H1 (cell line): ENCODE data around the gene QPCT. TPM values are rescaled to one million over a fixed set of nuclear protein-coding genes. Genes with fewer than 3 reads are reported as not detected.

Source experiments
- CTCF ChIA-PET: fragments of 300-600 bp; sonication (Branson Sonifier 250); formaldehyde crosslinking; loops from one replicate; lab custom pipeline; 2021; ENCODE audit not compliant: partially characterized antibody; lab: Charles Lee
- POLR2A ChIA-PET: fragments of 300-600 bp; sonication (Branson Sonifier 250); formaldehyde crosslinking; loops from one replicate; lab custom pipeline; 2021; ENCODE audit warnings: inconsistent platforms; ENCODE audit not compliant: partially characterized antibody; lab: Charles Lee
- DNase-seq, 2 experiments: peaks; one replicate each; pipeline versions ENCODE4 v3.0.0 to v3.0.0-alpha.2; 2010 to 2022; ENCODE audit warnings: low spot score in 2 of 2, low read depth in 1 of 2, mixed read lengths in 1 of 2
- FAIRE-seq: peaks from 2 replicates; lab custom pipeline; 2011; peaks lifted over from hg19 to GRCh38; lab: Jason Lieb, UNC
- H2AFZ ChIP-seq: 2 replicates; pipeline ENCODE4 v1.8.1; 2012; ENCODE audit warnings: low read length, inconsistent platforms
- H2AK5ac ChIP-seq: 2 replicates; pipeline ENCODE4 v1.6.1; 2013; ENCODE audit warnings: low read depth, low read length
- H2BK120ac ChIP-seq: replicated peaks from 2 replicates; pipeline ENCODE3; 2013; ENCODE audit warnings: low read depth, low read length, inconsistent platforms
- H2BK12ac ChIP-seq: 2 replicates; pipeline ENCODE4 v1.6.1; 2013; ENCODE audit warnings: low read depth, low read length
- H2BK15ac ChIP-seq: 2 replicates; pipeline ENCODE4 v1.6.1; 2013; ENCODE audit warnings: low read length
- H2BK20ac ChIP-seq: 2 replicates; pipeline ENCODE4 v1.6.1; 2013; ENCODE audit warnings: low read length
- H2BK5ac ChIP-seq: 2 replicates; pipeline ENCODE4 v1.6.1; 2013; ENCODE audit warnings: low read depth, low read length
- H3K14ac ChIP-seq: 2 replicates; pipeline ENCODE4 v1.6.1; 2013; ENCODE audit warnings: inconsistent platforms; ENCODE audit not compliant: insufficient read length
- H3K18ac ChIP-seq: 2 replicates; pipeline ENCODE4 v1.6.1; 2013; ENCODE audit warnings: low read length; ENCODE audit errors: extremely low read depth
- H3K23ac ChIP-seq: 2 replicates; pipeline ENCODE4 v1.6.1; 2013; ENCODE audit warnings: inconsistent platforms; ENCODE audit not compliant: insufficient read length
- H3K23me2 ChIP-seq: 2 replicates; pipeline ENCODE4 v1.6.1; 2013; ENCODE audit warnings: low read depth, low read length
- H3K27ac ChIP-seq: 2 replicates; pipeline ENCODE4 v1.6.1; 2011; ENCODE audit warnings: low read depth, low read length, inconsistent platforms
- H3K27me3 ChIP-seq, 4 experiments: replicated peaks in 1 of 4; 1 replicate in 1 of 4; 2 replicates in 3 of 4; pipeline versions ENCODE4 v1.6.1 to v1.8.1; 2011 to 2013; ENCODE audit warnings: low read length in 3 of 4, mild to moderate bottlenecking in 3 of 4, inconsistent platforms in 2 of 4, mixed read lengths in 2 of 4, moderate library complexity in 1 of 4; ENCODE audit not compliant: control insufficient read depth in 3 of 4, insufficient read depth in 3 of 4; ENCODE audit errors: extremely low read depth in 1 of 4
- H3K36me3 ChIP-seq, 4 experiments: 2 replicates each; pipeline versions ENCODE4 v1.6.1 to v1.8.1; 2011 to 2013; ENCODE audit warnings: mild to moderate bottlenecking in 4 of 4, low read length in 3 of 4, moderate library complexity in 2 of 4, control low read depth in 1 of 4, inconsistent platforms in 1 of 4; ENCODE audit not compliant: insufficient read depth in 4 of 4, control insufficient read depth in 2 of 4
- H3K4ac ChIP-seq: replicated peaks from 2 replicates; pipeline ENCODE3; 2013; ENCODE audit warnings: low read length, low read depth, mixed read lengths, inconsistent platforms; ENCODE audit not compliant: insufficient read length
- H3K4me1 ChIP-seq, 4 experiments: replicated peaks in 1 of 4; 1 replicate in 1 of 4; 2 replicates in 3 of 4; pipeline versions ENCODE4 v1.6.1 to v1.8.1; 2011 to 2013; ENCODE audit warnings: low read length in 3 of 4, inconsistent platforms in 2 of 4, mixed read lengths in 1 of 4; ENCODE audit not compliant: insufficient read depth in 4 of 4, control insufficient read depth in 3 of 4
- H3K4me2 ChIP-seq, 2 experiments: 2 replicates each; pipeline versions ENCODE4 v1.6.1 to v1.8.1; 2011 to 2013; ENCODE audit warnings: low read depth in 2 of 2, low read length in 2 of 2, control low read depth in 1 of 2, inconsistent platforms in 1 of 2, mild to moderate bottlenecking in 1 of 2; ENCODE audit not compliant: insufficient read depth in 1 of 2
- H3K4me3 ChIP-seq, 4 experiments: fragments of 200-600, 300-600 bp in 1 of 4; sonication (generic), shearing (Covaris generic), sonication (Bioruptor Twin) in 1 of 4; 2 replicates each; pipeline versions ENCODE4 v1.5.1 to v1.8.1; 2011 to 2016; ENCODE audit warnings: low read length in 4 of 4, low read depth in 3 of 4, control low read depth in 2 of 4, inconsistent platforms in 2 of 4, mild to moderate bottlenecking in 2 of 4, mixed read lengths in 1 of 4, moderate library complexity in 1 of 4; ENCODE audit not compliant: insufficient read depth in 2 of 4; ENCODE audit errors: extremely low read depth in 1 of 4
- H3K56ac ChIP-seq: replicated peaks from 2 replicates; pipeline ENCODE3; 2013; ENCODE audit warnings: low read depth, mild to moderate bottlenecking, mixed read lengths, low read length, inconsistent platforms; ENCODE audit not compliant: insufficient read length
- H3K79me1 ChIP-seq: 2 replicates; pipeline ENCODE4 v1.6.1; 2013; ENCODE audit warnings: low read depth, low read length, control low read depth
- H3K79me2 ChIP-seq, 2 experiments: 2 replicates each; pipeline versions ENCODE4 v1.6.1 to v1.8.1; 2012 to 2013; ENCODE audit warnings: low read length in 2 of 2, mild to moderate bottlenecking in 2 of 2, inconsistent platforms in 1 of 2; ENCODE audit not compliant: insufficient read depth in 2 of 2, control insufficient read depth in 1 of 2
- H3K9ac ChIP-seq, 4 experiments: replicated peaks in 1 of 4; 1 replicate in 1 of 4; 2 replicates in 3 of 4; pipeline versions ENCODE4 v1.6.1 to v1.8.1; 2011 to 2013; ENCODE audit warnings: low read depth in 3 of 4, low read length in 3 of 4, control low read depth in 2 of 4, mild to moderate bottlenecking in 2 of 4, moderate library complexity in 2 of 4, inconsistent platforms in 1 of 4; ENCODE audit errors: extremely low read depth in 1 of 4
- H3K9me3 ChIP-seq, 2 experiments: 2 replicates each; pipeline versions ENCODE4 v1.6.1 to v1.8.1; 2012 to 2013; ENCODE audit warnings: mild to moderate bottlenecking in 2 of 2, moderate library complexity in 2 of 2, control low read depth in 1 of 2, inconsistent platforms in 1 of 2, low read depth in 1 of 2, low read length in 1 of 2, mixed read lengths in 1 of 2; ENCODE audit not compliant: insufficient read depth in 2 of 2
- H4K20me1 ChIP-seq, 2 experiments: replicated peaks in 1 of 2; 2 replicates each; pipeline versions ENCODE3 to v1.8.1; 2011 to 2013; ENCODE audit warnings: inconsistent platforms in 2 of 2, low read length in 2 of 2, mild to moderate bottlenecking in 1 of 2; ENCODE audit not compliant: insufficient read depth in 2 of 2, control insufficient read depth in 1 of 2
- H4K5ac ChIP-seq: 2 replicates; pipeline ENCODE4 v1.6.1; 2013; ENCODE audit warnings: low read length, low read depth, mixed read lengths, inconsistent platforms; ENCODE audit not compliant: insufficient read length
- H4K8ac ChIP-seq: 2 replicates; pipeline ENCODE4 v1.8.0; 2013; ENCODE audit warnings: mild to moderate bottlenecking, moderate library complexity, low read length, inconsistent platforms; ENCODE audit not compliant: insufficient read depth; ENCODE audit errors: extremely low read depth
- H4K91ac ChIP-seq: replicated peaks from 2 replicates; pipeline ENCODE3; 2013; ENCODE audit warnings: low read length, mixed read lengths, inconsistent platforms; ENCODE audit not compliant: insufficient read length
- ATF2 ChIP-seq: IDR thresholded peaks from 2 replicates; pipeline ENCODE4 v1.6.1; 2012; ENCODE audit warnings: low read length, inconsistent platforms
- BCL11A ChIP-seq, 2 experiments: IDR thresholded peaks; one replicate each; pipeline ENCODE4 v1.6.1; 2011; ENCODE audit warnings: low read depth in 2 of 2, low read length in 2 of 2, mild to moderate bottlenecking in 2 of 2
- CTBP2 ChIP-seq: IDR thresholded peaks from 2 replicates; pipeline ENCODE4 v1.7.0; 2011; ENCODE audit warnings: borderline replicate concordance, mild to moderate bottlenecking, moderate library complexity, mixed read lengths, low read length; ENCODE audit not compliant: insufficient read depth, insufficient read length
- FOSL1 ChIP-seq: IDR thresholded peaks from 2 replicates; pipeline ENCODE4 v1.6.1; 2011; ENCODE audit warnings: mild to moderate bottlenecking, low read depth, low read length, moderate library complexity; ENCODE audit not compliant: insufficient read depth
- GABPA ChIP-seq: IDR thresholded peaks from 2 replicates; pipeline ENCODE4 v1.6.1; 2011; ENCODE audit warnings: mild to moderate bottlenecking, low read length, moderate library complexity, borderline replicate concordance; ENCODE audit not compliant: insufficient read depth
- NRF1 ChIP-seq: IDR thresholded peaks from 2 replicates; pipeline ENCODE4 v1.6.1; 2011; ENCODE audit warnings: mild to moderate bottlenecking, low read depth, low read length, improper control_type of control experiment
- PHF8 ChIP-seq: fragments of 200-600 bp; sonication (generic); conservative IDR thresholded peaks from 2 replicates; pipeline ENCODE4 v1.7.1; 2012; ENCODE audit warnings: low read depth, mild to moderate bottlenecking, inconsistent platforms, low read length, moderate library complexity
- POU5F1 ChIP-seq: IDR thresholded peaks from 2 replicates; pipeline ENCODE4 v1.6.1; 2011; ENCODE audit warnings: low read depth, mild to moderate bottlenecking, low read length, moderate library complexity
- SIX5 ChIP-seq: IDR thresholded peaks from 2 replicates; pipeline ENCODE4 v1.6.1; 2011; ENCODE audit warnings: mild to moderate bottlenecking, low read depth, low read length
- TAF1 ChIP-seq: IDR thresholded peaks from 2 replicates; pipeline ENCODE4 v1.6.1; 2011; ENCODE audit warnings: mild to moderate bottlenecking, low read depth, low read length
- ZNF274 ChIP-seq: IDR thresholded peaks from 2 replicates; pipeline ENCODE4 v1.7.0; 2012; ENCODE audit warnings: low read length, borderline replicate concordance; ENCODE audit errors: extremely low read depth
- WGBS, 2 experiments: shearing (Covaris generic) in 1 of 2; methylation state at CpG; one replicate each; pipeline versions ENCODE4 v1.1.6 to v1.1.7; 2013 to 2015; ENCODE audit warnings: low lambda C conversion rate in 2 of 2, mixed read lengths in 2 of 2, inconsistent platforms in 1 of 2, low coverage in 1 of 2, missing lambda C conversion rate in 1 of 2; ENCODE audit not compliant: insufficient replicate concordance in 2 of 2, insufficient coverage in 1 of 2, insufficient read length in 1 of 2; ENCODE audit errors: extremely low coverage in 1 of 2, missing lambda C conversion rate in 1 of 2; 5-methylcytosine and 5-hydroxymethylcytosine counted together
- polyA plus RNA-seq, 7 experiments: library from polyadenylated mRNA; depleted of rRNA in 3 of 7; stranded (reverse) in 5 of 7; unstranded in 2 of 7; fragments of >200 nt in 5 of 7; fragments of 200-250 nt in 2 of 7; gene quantifications; 1 replicate in 5 of 7; 2 replicates in 1 of 7; 4 replicates in 1 of 7; pipeline versions ENCODE4 v1.2.1 to v1.2.3, GENCODE V29; 2011 to 2013; ENCODE audit warnings: missing spikeins in 2 of 7, mixed read lengths in 2 of 7
- total RNA-seq: library from RNA; stranded (reverse); fragmentation: NEBNext Ultra II Directional; extraction: Animal tissue kit (Norgen Biotek cat#: 25700); gene quantifications from 2 replicates; pipeline ENCODE4 v1.2.1, GENCODE V29; 2021

QPCT gene
- total and polyA plus RNA-seq, 2 of the 8 experiments (the other 6 are each of a cell fraction or from before 2014, with no cell fraction given), result 4.0 to 4.3 TPM

- Histone ChIP-seq H3K23me2 (no peaks in the 10 kb centered on the region), H3K9ac (no peak overlapping the region), H3K23ac (no peak overlapping the region), H3K79me1 (no peaks in the 10 kb centered on the region), H3K36me3 (no peaks in the 10 kb centered on the region), H3K4me2 (no peak overlapping the region), H3K4me3 (no peak overlapping the region), H2BK120ac (no peak overlapping the region), H3K4me1 (no peaks in the 10 kb centered on the region), H3K79me2 (no peaks in the 10 kb centered on the region), H4K91ac (no peak overlapping the region), H2AK5ac (no peak overlapping the region), H3K56ac (no peak overlapping the region), H3K4ac (no peak overlapping the region), H3K14ac (no peak overlapping the region), H2BK20ac (no peak overlapping the region), H3K27me3 (no peaks in the 10 kb centered on the region), H2AFZ (no peak overlapping the region)
- 89% methylated on average over 7 of the region's 7 CpGs; no CpG with 5 or more reads in 1 of the 2 experiments for WGBS, 2 experiments
- DNase-seq (no peak), FAIRE-seq (no peak)
- TF ChIP-seq ATF2 (no peak), ZNF274 (no peak), TAF1 (no peak), BCL11A (IDR thresholded peaks at IDR 0.05; ENCODE audit: low read depth in 2 of 2, low read length in 2 of 2) (no peak), NRF1 (no peak), CTBP2 (no peak), FOSL1 (no peak), PHF8 (no peak), GABPA (no peak), POU5F1 (no peak), SIX5 (no peak)
- TF ChIP-seq, all 59 proteins: peak for 0
- CTCF ChIA-PET, result no interaction called here
- H3K27ac ChIP-seq, result no peak overlapping the region
- no peak overlapping the region for H4K8ac ChIP-seq
- H4K5ac ChIP-seq, result no peak overlapping the region
- H3K9me3 ChIP-seq, result no peaks in the 10 kb centered on the region
- no peak overlapping the region for H2BK12ac ChIP-seq
- H2BK5ac ChIP-seq, result no peak overlapping the region
- no peak overlapping the region for H2BK15ac ChIP-seq
- H4K20me1 ChIP-seq, result no peaks in the 10 kb centered on the region
- POLR2A ChIA-PET, result no interaction called here
- H3K18ac ChIP-seq, result no peak overlapping the region
These were observed 6.7 kb upstream of the QPCT start for GRCh38 chr2:37337620-37338280.
